Skeletal muscle tissue (tissue), 4 donors: ENCODE measurements around the gene IRX4. TPM values are rescaled to one million over a fixed set of nuclear protein-coding genes. Genes with fewer than 3 reads are reported as not detected.

Experiments
- H3K27ac ChIP-seq: one replicate; pipeline ENCODE4 v1.7.0; 2013; ENCODE audit warnings: mild to moderate bottlenecking, low read depth, low read length, inconsistent platforms
- H3K27me3 ChIP-seq, 3 donors: one replicate each; pipeline ENCODE4 v1.7.0; 2013; ENCODE audit warnings: low read length in 3 of 3; ENCODE audit not compliant: control insufficient read depth in 3 of 3, insufficient read depth in 3 of 3
- H3K36me3 ChIP-seq, 3 donors: one replicate each; pipeline ENCODE4 v1.7.0; 2013; ENCODE audit warnings: low read length in 3 of 3; ENCODE audit not compliant: control insufficient read depth in 3 of 3, insufficient read depth in 3 of 3
- H3K4me1 ChIP-seq, 3 donors: one replicate each; pipeline ENCODE4 v1.7.0; 2013; ENCODE audit warnings: low read length in 3 of 3, mild to moderate bottlenecking in 3 of 3; ENCODE audit not compliant: control insufficient read depth in 3 of 3, insufficient read depth in 3 of 3
- H3K4me3 ChIP-seq, 3 donors: one replicate each; pipeline ENCODE4 v1.7.0; 2013; ENCODE audit warnings: low read length in 3 of 3
- H3K9ac ChIP-seq, 3 donors: one replicate each; pipeline ENCODE4 v1.7.0; 2013; ENCODE audit warnings: low read length in 3 of 3, mild to moderate bottlenecking in 3 of 3, moderate library complexity in 2 of 3, low read depth in 1 of 3
- H3K9me3 ChIP-seq, 3 donors: one replicate each; pipeline ENCODE4 v1.7.0; 2013; ENCODE audit warnings: low read length in 3 of 3; ENCODE audit not compliant: control insufficient read depth in 3 of 3
- total RNA-seq: library from RNA; depleted of rRNA; stranded (reverse); fragments of >200 nt; gene quantifications from one replicate; pipeline ENCODE4 v1.2.3, GENCODE V29; 2014
- donor health status: Osteomylitis.

Gene IRX4
- total RNA-seq, 1 donor from 2014 or later, result under 0.01 TPM

DNA sequence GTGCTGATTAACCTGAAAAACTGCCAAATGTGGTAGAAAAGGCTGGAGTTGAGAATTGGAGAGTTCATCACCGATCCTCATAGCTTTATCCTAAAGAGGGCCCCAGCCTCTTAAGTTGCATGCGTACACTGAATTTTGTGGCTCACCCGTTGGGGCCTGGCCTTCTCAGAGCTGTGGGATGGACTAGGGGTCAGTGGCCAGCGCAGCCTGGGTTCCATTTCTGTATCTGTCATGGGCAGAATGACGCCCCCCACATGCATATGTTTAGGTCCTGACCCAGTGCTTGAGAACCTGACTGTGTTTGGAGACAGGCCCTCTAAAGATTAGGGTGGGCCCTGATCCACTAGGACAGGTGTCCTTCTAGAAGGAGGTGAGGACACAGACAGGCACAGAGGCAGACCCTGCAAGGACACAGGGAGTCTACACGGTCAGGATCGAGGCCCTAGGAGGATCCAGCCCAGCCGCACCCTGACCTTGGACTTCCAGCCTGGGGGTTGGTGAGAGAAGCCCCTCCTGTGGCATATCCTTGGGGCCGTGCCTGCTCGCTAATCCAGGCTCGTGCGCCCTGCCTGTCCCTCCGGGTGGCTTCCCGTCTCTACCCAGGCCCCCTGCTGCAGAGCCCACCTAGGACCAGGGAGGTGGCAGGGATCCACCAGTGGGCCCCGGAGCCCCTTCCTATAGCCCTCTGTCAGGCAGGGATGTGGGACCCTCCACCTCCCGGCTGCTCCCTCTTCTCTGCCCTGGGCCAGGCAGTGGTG lies 49.3 kb downstream of the IRX4 start:
- Histone ChIP-seq H3K27me3 (peaks cover 4 to 18% (median 4%) of the 10 kb centered on the region in 3 donors), H3K9ac (no peak overlapping the region), H3K9me3 (no peaks in the 10 kb centered on the region), H3K4me1 (no peaks in the 10 kb centered on the region), H3K36me3 (peaks cover 2 to 5% (median 3%) of the 10 kb centered on the region in 3 donors), H3K4me3 (no peak overlapping the region), H3K27ac (no peak overlapping the region)

DNA sequence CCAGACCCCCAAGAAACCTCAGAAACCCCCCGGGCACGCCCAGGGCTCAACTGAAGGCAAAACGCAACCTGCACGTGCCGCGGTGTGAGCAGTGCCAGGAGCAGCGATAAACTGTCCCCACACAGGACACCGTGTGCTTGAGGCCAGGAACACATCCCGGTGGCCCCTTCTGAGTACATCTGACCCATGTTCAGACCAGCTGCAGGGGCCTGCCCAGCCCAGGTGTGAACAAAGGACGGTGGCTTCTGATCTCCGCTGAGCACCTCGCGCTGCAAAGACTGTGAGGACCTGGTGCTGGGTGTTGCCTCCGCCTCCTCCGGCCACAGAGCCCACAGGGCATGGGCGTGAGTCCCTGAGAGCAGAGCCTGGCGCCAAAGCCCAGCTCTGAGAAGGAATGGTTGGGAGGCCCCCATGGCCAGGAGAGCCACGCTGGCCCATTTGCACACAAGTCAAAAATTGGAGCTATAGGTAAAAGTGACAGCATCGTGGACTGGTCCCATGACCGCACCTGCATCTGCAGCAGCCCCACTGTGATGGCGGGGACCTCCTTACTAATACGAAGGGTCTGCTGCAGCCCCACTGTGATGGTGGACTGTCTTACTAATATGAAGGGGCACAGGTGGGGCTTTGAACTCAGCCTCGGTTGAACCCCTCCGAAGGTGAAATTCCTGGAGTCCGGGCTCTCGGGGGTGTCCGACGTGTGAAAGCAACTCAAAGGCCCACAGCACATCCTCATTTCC lies 50.0 kb downstream of the IRX4 start:
- Histone ChIP-seq H3K9me3 (no peaks in the 10 kb centered on the region), H3K4me1 (no peaks in the 10 kb centered on the region), H3K9ac (no peak overlapping the region), H3K36me3 (peaks cover 2 to 5% (median 3%) of the 10 kb centered on the region in 3 donors), H3K27ac (no peak overlapping the region), H3K4me3 (no peak overlapping the region), H3K27me3 (peaks cover 4 to 18% (median 4%) of the 10 kb centered on the region in 3 donors)

DNA sequence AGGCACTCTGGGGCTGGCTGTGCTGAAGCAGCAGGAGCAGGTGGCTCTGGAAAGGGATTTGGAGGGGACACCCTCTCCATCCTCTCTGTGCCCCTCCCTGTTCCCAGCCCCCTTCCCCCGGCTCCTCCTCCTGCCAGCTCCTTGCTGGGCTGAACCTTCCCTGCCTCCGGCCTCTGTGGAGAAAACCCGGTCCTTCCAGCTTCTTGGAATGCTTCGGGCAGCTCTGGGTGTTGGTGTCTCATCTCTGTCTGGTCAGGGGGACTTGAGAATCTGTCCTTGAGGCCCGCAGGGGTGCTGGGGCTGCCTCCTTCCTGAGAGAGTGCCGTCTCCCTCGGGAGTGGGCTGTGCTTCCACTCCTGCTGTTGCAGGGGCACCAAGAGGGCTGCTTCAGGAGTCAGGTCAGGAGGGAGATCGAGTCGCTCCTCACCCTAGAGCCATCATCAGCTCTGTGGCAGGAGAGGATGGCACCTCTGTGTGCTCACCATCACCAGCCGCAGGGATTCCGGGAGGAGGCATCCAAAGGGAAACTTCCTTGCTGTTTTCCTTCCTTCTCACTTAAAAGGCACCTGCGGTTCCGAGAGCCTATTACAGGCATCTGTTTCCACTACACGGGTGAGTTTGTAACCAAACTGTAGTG lies 50.9 kb downstream of the IRX4 start:
- H3K4me3 ChIP-seq, result no peak overlapping the region
- peaks cover 3 to 7% (median 5%) of the 10 kb centered on the region in 3 donors for H3K36me3 ChIP-seq
- peaks cover 0 to 17% (median 4%) of the 10 kb centered on the region in 3 donors for H3K27me3 ChIP-seq
- no peaks in the 10 kb centered on the region for H3K4me1 ChIP-seq
- no peaks in the 10 kb centered on the region for H3K9me3 ChIP-seq
- no peak overlapping the region for H3K9ac ChIP-seq
- H3K27ac ChIP-seq, result no peak overlapping the region

DNA sequence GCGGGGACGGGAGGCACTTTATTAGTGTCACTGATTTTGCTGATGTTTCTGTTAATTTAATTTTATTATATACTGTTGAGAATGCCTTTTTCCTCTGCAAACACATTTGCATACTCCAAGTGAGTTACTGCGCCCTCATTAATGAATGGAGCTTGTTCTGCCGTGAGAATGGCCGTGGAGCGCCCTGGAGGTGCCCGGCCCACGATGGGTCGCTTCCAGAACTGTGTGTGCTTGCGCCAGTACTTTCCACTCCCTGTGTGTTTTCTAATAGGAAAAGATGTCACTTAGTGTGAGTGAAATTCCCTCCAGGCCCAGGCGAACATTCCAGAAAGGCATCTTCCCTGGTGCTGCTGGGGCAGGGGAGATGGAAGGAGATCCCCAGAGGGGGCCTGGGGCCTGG lies 51.5 kb downstream of the IRX4 start:
- Histone ChIP-seq H3K4me3 (no peak overlapping the region), H3K36me3 (peaks cover 4 to 12% (median 6%) of the 10 kb centered on the region in 3 donors), H3K27me3 (peaks cover 0 to 12% (median 4%) of the 10 kb centered on the region in 3 donors), H3K9me3 (no peaks in the 10 kb centered on the region), H3K4me1 (no peaks in the 10 kb centered on the region), H3K9ac (no peak overlapping the region), H3K27ac (no peak overlapping the region)

DNA sequence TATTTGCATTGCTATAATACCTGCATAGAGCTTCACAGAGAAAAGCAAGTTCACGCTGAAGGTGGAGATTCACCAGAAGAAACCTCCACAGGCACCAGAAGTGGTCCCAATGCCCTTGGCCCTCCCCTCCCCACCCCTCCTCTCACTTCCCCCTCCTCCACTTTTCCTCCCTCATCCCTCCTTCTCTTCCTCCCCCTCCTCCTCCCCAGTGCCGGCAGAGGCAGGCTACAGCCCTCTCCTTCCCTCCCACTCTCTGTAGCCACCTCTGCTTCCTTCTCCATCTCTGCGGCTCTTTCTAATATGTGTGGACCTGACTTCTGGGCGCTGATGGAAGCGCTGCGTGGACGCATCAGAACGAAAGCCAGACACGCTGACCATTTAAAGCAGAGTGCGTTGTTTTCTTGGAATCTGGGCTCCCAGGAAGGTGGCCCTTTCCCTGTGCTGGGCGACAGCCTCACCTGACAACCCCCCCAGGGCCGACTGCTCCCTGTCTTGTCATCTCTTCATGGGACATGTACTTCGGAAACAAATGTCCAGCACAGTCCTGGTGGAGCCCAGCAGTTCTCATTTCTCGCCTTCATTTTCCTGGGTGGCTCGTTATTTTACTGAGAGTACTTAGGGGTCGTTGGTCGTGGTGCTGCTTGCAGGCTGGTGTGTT lies 52.0 kb downstream of the IRX4 start:
- Histone ChIP-seq H3K9me3 (no peaks in the 10 kb centered on the region), H3K4me1 (no peaks in the 10 kb centered on the region), H3K27me3 (peaks cover 0 to 9% (median 4%) of the 10 kb centered on the region in 3 donors), H3K27ac (no peak overlapping the region), H3K36me3 (peaks cover 6 to 14% (median 9%) of the 10 kb centered on the region in 3 donors), H3K4me3 (no peak overlapping the region), H3K9ac (no peak overlapping the region)

DNA sequence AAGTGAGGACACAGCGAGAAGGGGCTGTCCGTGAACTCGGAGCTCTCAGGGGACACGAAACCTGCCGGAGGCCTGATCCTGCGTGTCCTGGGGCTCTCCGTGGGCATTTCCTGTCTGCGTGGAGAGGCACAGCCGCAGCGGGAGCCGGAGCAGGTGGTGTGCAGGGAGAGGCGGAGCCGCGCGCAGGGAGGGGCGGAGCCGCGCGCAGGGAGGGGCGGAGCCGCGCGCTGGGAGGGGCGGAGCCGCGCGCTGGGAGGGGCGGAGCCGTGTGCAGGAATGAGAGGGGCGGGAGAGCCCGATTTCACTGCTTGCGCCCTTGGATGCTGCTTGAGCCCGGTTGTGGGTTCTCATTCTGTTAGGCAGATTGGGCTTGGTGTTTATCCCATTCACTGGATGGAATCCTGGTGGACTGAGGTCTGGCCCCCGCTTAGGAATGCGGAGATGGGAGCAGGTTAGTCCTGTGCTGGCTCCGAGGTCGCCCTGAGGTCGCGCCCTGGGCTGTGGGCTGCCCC lies 54.8 kb downstream of the IRX4 start:
- no peak overlapping the region for H3K4me3 ChIP-seq

More for the DNA sequence above, 54.8 kb downstream of the IRX4 start:
- peaks cover 0 to 4% (median 0%) of the 10 kb centered on the region in 3 donors for H3K27me3 ChIP-seq
- no peak overlapping the region for H3K9ac ChIP-seq
- H3K9me3 ChIP-seq, result no peaks in the 10 kb centered on the region
- peaks cover 11 to 29% (median 17%) of the 10 kb centered on the region in 3 donors for H3K36me3 ChIP-seq
- no peaks in the 10 kb centered on the region for H3K4me1 ChIP-seq
- no peak overlapping the region for H3K27ac ChIP-seq

Other genes with a start within 250 kb of the IRX4 start
- 28.7 TPM for gene MRPL36, start 83.1 kb downstream of the IRX4 start, total RNA-seq
- gene NDUFS6, start 81.5 kb downstream of the IRX4 start, total RNA-seq, result 37.1 TPM